ENCODE measurements around the gene CEP135.
"Not testable (repeated sequence)": the region's sequence is repeated elsewhere in the genome, so short reads cannot be mapped to it uniquely, and the experiment has no call there.

The CEP135 gene

DNA sequence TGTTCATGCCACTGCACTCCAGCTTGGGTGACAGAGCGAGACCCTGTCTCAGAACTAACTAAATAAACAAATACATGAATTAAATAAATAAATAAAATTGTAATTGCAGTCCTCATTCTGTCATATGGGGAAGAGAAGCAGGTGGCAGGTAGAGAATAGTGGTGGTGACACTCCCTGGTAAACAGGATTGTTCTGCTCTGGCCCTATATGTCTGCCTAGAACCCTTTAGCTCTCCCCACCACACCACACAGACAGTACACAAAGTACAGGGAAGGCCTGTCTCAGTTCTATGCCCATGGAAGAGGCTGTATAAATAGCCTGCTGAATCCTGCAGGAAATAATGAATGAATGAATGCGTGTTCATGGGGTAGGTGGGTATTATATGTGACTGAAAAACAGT lies 117.7 kb downstream of the CEP135 start:
- DNase-seq (ENCODE audit: low spot score), result no peak
- in situ Hi-C loops (cut with MboI; ENCODE audit: low pct_unique_long_range_greater_than_20kb, low sequenced_read_pairs, unreplicated experiment), result no loop called here
- TF ChIP-seq, protein P1, sequence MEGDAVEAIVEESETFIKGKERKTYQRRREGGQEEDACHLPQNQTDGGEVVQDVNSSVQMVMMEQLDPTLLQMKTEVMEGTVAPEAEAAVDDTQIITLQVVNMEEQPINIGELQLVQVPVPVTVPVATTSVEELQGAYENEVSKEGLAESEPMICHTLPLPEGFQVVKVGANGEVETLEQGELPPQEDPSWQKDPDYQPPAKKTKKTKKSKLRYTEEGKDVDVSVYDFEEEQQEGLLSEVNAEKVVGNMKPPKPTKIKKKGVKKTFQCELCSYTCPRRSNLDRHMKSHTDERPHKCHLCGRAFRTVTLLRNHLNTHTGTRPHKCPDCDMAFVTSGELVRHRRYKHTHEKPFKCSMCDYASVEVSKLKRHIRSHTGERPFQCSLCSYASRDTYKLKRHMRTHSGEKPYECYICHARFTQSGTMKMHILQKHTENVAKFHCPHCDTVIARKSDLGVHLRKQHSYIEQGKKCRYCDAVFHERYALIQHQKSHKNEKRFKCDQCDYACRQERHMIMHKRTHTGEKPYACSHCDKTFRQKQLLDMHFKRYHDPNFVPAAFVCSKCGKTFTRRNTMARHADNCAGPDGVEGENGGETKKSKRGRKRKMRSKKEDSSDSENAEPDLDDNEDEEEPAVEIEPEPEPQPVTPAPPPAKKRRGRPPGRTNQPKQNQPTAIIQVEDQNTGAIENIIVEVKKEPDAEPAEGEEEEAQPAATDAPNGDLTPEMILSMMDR (IDR thresholded peaks at IDR 0.05; ENCODE audit: extremely low read depth, insufficient read depth, missing control alignments), result no peak

DNA sequence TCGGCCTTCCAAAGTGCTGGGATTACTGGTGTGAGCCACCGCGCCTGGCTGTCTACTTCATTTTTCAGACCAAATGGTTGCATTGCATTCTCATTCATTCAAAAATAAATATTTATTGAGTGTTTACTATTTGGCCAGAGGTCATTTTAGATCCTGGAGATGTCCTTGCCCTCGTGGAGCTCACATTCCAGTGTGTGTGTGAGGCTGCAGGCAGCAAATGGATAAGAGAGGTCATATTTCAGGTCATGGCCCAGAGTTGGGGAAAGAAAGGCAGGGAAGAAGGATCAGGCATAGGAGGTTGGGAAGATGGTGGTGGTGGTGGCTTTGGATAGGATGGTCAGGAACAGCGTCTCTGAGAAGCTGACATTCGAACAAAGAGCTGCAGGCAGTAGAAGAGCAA lies 119.1 kb downstream of the CEP135 start:
- TF ChIP-seq, protein P1 (IDR thresholded peaks at IDR 0.05; ENCODE audit: extremely low read depth, insufficient read depth, missing control alignments), result no peak
- in situ Hi-C loops (cut with MboI; ENCODE audit: low pct_unique_long_range_greater_than_20kb, low sequenced_read_pairs, unreplicated experiment), result no loop called here
- no peak for DNase-seq (ENCODE audit: low spot score)

DNA sequence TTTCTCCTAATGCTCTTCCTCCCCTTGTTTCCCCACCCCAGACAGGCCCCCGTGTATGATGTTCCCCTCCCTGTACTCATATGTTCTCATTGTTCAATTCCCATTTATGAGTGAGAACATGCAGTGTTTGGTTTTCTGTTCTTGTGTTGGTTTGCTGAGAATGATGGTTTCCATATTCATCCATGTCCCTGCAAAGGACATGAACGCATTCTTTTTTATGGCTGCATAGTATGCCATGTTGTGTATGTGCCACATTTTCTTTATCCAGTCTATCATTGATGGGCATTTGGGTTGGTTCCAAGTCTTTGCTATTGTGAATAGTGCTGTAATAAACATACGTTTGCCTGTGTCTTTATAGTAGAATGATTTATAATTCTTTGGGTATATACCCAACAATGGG lies 124.0 kb downstream of the CEP135 start:
- in situ Hi-C loops (cut with MboI; ENCODE audit: low pct_unique_long_range_greater_than_20kb, low sequenced_read_pairs, unreplicated experiment); DNase-seq (ENCODE audit: low spot score): not testable (repeated sequence)

DNA sequence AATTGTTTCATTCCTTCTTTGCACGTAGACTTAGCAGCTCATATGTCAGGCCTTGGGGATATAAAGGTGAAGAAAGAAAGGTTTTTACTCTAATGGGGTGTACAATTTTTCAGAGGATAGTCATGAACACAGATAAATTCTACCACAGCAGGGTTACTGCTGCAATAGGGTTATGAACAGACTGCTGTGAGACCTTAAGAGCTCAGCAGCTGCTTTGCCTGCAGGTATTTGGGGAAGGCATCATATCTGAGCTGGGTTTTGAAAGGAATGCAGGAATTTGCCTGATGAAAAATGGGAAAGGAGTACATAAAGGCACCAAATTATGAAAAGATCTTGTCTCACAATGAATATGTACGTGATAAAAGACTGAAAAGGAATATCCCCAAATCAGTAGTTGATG lies 128.9 kb downstream of the CEP135 start:
- no peak for DNase-seq (ENCODE audit: low spot score)
- in situ Hi-C loops (cut with MboI; ENCODE audit: low pct_unique_long_range_greater_than_20kb, low sequenced_read_pairs, unreplicated experiment), result no loop called here
- TF ChIP-seq, protein P1 (IDR thresholded peaks at IDR 0.05; ENCODE audit: extremely low read depth, insufficient read depth, missing control alignments), result no peak

DNA sequence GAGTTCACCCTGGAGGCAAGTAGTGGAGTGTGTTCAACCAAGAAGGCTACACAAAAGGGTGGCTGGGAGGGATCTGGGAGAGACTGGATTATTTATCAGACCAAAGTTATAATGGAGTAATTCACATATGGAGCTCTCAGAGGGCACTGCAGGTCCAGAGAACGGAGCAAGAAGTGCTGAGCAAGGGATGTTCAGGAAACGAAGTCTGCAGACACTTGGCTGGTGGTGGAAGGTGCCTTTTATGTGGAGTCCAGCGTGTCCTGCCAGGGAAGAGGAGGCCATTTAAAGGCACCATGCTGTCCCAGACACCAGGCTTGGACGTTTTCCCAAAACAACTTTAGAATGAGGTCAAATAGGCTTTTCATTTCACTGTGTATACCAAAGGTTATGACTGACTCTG lies 130.1 kb downstream of the CEP135 start:
- TF ChIP-seq, protein P1 (IDR thresholded peaks at IDR 0.05; ENCODE audit: extremely low read depth, insufficient read depth, missing control alignments), result no peak

DNA sequence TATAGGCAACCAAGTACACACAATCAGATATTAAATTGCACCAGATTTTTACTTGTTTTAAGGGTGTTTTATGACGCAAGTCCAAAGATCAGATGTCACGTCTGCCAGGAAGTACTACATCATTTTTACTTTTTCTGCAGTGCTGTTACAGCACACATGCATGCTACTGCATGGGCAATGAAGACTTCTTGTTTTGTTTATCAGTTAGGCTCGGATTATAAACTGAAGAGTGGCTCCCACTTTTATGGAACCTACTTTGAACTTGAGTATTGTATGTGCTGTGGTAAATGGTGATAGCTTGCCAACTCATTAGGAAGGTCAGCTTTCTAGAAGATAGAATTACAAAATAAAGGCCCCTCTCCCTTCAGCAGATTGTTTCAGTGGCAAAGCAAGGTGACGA lies 131.6 kb downstream of the CEP135 start:
- in situ Hi-C loops (cut with MboI; ENCODE audit: low pct_unique_long_range_greater_than_20kb, low sequenced_read_pairs, unreplicated experiment), result no loop called here
- DNase-seq (ENCODE audit: low spot score), result no peak
- TF ChIP-seq, protein P1 (IDR thresholded peaks at IDR 0.05; ENCODE audit: extremely low read depth, insufficient read depth, missing control alignments), result no peak

More for the DNA sequence above, 130.1 kb downstream of the CEP135 start:
- no peak for DNase-seq (ENCODE audit: low spot score)
- in situ Hi-C loops (cut with MboI; ENCODE audit: low pct_unique_long_range_greater_than_20kb, low sequenced_read_pairs, unreplicated experiment), result no loop called here

DNA sequence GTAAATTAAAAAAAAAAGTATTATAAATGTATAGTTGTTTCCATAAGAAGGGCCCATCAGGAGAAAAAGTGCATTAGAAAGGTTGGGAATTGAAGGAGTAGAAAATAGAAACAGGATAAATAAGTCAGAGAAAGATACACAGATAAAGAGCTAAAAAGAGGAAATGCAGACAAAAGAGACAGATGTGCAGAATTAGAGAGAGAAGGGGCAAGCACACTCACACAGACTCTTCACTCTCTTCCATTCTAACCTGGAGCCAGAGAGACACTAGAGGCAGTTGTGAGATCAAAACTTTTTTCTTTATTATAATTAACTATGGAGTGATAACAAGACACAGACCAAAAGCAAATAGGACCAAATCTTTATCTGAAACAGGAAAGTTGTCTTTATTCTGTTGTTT lies 134.1 kb downstream of the CEP135 start:
- in situ Hi-C loops (cut with MboI; ENCODE audit: low pct_unique_long_range_greater_than_20kb, low sequenced_read_pairs, unreplicated experiment), result no loop called here
- DNase-seq (ENCODE audit: low spot score), result no peak

More for the DNA sequence above, 134.1 kb downstream of the CEP135 start:
- TF ChIP-seq, protein P1 (IDR thresholded peaks at IDR 0.05; ENCODE audit: extremely low read depth, insufficient read depth, missing control alignments), result no peak

Measured in GM13977 (cell line).